GM21423 (cell line): Measurements from ENCODE around the gene FKBP1C.

ENCODE experiments used
- ATAC-seq: cut with Tn5 transposase; IDR thresholded peaks from one replicate; pipeline ENCODE4 v1.9.1; 2021; ENCODE audit warnings: mild to moderate bottlenecking, moderate library complexity; ENCODE audit not compliant: unreplicated experiment

The FKBP1C gene

DNA sequence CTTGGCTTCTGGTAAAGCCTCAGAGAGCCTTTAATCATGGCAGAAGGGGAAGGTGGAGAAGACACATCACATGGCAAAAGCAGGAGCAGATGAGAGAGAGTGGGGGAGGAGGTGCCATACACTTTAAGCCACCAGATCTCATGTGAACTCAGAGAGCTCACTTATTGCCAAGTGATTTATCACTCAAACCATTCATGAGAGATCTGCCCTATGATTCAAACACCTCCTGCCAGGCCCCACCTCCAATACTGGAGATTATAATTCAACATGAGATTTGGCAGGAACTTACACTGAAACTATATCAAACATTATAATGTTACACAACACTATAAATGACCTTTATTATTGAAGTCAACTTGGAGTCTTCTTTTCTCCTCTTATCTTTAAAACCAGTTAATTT lies 47.9 kb downstream of the FKBP1C start:
- ATAC-seq = no peak

DNA sequence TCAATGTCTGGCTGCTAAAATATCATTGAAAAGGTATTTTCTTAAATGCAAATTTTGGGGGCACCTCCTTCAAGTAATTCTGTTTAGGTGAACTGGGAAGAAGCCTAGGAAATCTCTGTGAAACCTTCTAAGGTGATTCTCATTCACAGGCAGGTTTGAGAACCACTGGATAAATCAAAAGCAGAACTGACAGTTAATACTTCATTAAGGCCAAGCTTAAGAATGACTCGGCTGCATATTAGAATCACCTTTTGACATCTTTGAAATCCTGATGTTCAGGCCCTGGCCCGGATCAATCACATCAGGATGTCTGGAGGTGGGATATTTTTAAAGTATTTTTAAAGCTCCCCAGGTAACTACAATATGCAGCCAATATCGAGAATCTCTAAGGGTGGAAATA lies 50.6 kb downstream of the FKBP1C start:
- peak; percentile 78 for ATAC-seq
